HuH-7.5 (cell line): ENCODE results near the gene CCRL2.

ENCODE experiments used
- DNase-seq: peaks from one replicate; pipeline ENCODE4 v3.0.0; 2011; ENCODE audit warnings: low spot score

CCRL2 gene, protein sequence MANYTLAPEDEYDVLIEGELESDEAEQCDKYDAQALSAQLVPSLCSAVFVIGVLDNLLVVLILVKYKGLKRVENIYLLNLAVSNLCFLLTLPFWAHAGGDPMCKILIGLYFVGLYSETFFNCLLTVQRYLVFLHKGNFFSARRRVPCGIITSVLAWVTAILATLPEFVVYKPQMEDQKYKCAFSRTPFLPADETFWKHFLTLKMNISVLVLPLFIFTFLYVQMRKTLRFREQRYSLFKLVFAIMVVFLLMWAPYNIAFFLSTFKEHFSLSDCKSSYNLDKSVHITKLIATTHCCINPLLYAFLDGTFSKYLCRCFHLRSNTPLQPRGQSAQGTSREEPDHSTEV

DNA sequence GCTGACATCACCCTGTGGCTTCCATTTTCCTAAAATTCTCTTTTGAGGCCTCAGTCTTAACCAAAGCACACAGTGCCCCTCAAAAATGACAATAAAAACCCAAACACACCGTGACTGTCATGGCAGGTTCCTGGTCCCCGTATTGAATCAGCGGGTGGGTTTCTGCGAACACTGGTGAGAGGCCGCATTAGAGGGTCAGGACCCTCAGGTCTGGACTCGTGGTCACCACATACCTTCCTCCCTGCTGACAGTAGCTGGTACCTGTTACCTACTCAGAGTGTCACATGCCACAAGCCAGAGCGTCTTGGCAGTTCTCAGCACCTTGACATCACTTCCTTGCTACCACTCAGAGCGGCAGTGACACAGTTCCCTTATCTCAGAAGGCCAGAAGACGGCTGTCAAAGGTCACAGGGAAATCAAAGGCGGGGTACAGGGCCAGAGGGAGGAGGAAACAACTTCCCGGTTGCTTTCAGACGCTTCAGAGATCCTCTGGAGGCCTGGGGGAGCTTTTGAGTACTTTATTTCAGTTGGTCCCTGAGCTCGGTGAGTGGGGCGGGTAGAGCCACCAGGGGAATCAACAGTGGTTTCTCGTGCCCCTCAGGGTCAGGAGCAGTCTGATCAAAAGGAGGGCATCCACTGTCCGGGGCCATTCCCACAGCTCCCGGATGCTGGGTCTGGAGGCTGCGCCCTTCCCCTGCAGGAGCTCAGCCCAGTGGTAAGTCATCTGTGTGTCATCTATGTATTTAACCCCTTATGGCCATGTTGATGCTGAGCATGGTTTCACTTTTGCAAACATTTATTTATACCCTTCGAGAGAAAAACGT, at the start of gene CCRL2, which contains the start of gene CCR5AS:
Gene CCRL2, plus strand, starts transcription at position 472 of the 824 bp plus-strand sequence. CDS start 821 bp downstream, outside the sequence.
Gene CCR5AS, minus strand, starts transcription at position 279 of the 824 bp plus-strand sequence.
- no peak for DNase-seq

DNA sequence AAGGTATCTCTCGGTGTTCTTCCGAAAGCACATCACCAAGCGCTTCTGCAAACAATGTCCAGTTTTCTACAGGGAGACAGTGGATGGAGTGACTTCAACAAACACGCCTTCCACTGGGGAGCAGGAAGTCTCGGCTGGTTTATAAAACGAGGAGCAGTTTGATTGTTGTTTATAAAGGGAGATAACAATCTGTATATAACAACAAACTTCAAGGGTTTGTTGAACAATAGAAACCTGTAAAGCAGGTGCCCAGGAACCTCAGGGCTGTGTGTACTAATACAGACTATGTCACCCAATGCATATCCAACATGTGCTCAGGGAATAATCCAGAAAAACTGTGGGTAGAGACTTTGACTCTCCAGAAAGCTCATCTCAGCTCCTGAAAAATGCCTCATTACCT, 48.6 kb upstream of the CCRL2 start:
- no peak for DNase-seq

DNA sequence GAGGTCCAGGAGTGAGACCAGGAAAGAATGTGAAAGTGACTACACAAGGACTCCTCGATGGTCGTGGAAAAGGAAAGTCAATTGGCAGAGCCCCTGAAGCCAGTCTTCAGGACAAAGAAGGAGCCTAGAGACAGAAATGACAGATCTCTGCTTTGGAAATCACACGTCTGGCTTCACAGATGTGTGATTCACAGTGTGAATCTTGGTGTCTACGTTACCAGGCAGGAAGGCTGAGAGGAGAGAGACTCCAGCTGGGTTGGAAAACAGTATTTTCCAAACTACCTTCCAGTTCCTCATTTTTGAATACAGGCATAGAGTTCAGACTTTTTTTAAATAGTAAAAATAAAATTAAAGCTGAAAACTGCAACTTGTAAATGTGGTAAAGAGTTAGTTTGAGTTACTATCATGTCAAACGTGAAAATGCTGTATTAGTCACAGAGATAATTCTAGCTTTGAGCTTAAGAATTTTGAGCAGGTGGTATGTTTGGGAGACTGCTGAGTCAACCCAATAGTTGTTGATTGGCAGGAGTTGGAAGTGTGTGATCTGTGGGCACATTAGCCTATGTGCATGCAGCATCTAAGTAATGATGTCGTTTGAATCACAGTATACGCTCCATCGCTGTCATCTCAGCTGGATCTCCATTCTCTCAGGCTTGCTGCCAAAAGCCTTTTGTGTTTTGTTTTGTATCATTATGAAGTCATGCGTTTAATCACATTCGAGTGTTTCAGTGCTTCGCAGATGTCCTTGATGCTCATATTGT, 47.1 kb upstream of the CCRL2 start:
- no peak for DNase-seq

DNA sequence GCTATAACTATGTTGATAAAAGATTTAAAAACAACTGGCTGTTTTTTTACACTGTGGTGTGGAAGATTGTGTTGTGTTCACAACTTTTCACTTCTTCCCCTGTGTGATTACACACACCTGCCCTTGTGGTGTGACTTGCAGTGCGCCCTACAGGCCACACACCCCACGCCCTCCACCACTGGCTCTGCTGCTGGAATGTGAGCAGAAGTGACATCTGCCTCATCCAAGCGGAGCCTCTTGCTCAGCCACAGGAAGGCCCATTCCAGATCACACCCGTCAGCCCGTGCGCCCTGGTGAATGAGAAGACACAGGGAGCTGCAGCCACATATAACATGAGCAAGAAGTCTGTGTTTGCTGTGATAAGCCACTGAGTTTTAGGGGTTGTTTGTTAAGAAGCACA, 46.2 kb upstream of the CCRL2 start:
- DNase-seq, result no peak

DNA sequence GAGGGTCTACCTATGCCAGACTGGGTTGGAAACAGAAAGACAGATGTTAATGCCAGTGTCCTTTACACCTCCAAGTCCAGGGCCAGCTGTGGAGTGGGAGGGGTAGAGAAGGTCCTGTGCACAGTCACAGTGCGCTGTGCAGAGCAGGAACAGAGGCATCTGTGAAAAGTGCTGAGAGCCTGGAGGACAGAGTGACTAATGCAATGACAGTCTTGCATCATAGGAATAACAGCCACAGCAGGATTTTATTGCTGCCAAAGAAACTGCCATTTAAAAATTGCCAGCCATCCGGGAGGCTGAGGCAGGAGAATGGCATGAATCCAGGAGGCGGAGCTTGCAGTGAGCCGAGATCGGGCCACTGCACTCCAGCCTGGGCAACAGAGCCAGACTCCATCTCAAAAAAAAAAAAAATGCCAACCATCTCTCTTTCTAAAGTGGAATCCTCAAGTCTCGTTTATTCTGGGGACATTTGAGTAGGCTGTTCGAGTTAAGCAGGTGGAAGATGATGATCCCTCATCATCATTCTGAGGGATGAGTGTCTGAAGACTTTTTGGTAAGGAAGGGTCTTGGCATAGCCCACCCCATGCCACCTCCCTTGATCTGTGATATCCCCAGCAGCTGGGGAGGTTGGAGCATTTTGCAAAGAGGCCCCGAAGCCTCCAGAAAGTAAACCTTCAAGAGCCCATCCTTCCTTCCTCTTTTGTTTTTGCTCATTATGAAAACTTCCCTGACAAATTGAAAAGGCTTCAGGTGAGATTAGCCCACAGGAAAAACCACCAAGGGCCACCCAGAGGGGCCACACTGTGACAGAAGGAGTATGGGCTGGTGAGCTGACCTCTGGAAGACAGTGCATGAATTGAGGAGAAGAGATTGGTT, 45.4 kb upstream of the CCRL2 start:
- no peak for DNase-seq

DNA sequence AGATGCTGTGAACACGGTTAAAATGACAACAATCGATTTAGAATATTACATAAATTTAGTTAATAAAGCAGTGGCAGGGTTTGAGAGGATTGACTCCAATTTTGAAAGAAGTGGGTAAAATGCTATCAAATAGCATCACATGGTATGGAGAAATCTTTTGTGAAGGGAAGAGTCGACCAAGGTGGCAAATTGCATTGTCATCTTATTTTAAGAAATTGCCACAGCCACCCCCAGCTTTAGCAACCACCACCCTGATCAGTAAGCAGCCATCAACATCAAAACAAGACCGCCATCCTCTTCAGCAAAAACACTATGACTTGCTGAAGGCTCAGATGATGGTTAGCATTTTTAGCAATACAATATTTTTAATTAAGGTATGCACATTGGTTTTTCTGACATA, 42.0 kb upstream of the CCRL2 start:
- DNase-seq, result no peak

DNA sequence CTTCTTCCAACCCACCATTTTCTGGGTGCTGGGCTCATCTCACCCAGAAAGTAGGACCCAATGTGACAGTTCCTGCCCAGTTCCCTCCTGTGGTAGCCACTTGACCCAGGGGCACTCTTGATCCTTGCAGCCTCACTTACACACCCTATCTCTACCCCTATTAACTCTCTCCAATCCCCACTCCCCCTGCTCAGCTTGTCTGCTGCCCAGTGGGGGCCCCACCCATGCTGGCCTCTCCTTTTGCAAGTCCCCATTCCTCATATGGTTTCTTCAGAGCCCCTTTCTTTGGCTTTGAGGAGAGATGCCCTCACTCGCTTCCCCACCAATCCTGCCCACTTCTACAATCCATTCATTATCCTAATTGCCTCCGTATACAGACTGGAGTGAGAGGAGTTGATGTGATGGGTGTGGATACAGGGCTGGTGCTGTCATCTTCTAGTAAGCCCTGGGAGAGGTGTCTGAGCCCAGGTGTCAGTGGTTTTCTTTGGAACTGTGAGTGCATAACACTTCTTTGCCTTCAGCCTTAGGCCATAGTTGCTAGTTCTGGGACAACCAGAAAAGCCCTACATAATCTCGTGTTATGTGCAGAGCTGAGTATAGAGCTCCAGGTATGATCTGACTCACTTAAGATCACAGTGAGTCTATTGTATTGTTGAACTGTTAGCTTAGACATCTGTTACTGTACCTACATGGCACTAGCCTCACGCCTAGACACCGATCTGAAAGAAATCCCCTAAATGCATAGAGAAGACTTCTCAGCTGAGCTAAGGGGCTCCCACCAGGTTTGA, 41.1 kb upstream of the CCRL2 start:
- no peak for DNase-seq

DNA sequence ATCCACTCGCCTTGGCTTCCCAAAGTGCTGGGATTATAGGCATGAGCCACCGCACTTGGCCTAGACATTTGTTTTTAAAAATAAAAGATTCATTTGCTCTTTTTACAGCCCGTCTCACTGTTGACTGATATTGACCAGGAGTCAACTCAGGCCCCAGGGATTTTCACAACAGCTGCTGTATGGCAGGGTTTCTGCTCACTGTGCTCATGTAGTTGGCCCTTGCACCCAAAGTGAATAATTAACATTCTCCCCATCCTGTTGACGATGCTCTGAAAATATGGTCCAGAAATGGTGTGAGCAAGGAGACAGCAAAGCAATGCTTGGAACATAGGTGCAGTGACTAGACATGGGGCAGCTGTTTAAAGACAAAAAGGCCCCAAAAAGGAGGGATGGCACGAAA, 39.2 kb upstream of the CCRL2 start:
- DNase-seq, result peak; percentile 61

DNA sequence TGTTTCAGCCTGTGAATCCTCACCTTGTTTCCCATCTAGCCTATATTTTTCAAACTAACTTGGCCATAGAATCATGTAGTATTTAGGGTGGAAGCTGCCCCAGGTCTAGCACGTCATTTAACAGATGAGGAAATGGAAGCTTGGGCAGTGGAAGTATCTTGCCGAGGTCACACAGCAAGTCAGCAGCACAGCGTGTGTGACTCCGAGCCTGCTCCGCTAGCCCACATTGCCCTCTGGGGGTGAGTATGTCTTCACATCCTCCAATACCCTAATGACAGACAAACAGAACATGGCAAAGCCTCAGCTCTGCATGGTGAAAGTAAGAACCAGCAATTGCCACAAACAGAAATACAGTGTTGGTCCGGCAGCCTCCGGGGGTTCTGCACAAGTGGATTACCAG, 38.5 kb upstream of the CCRL2 start:
- peak; percentile 33 for DNase-seq

DNA sequence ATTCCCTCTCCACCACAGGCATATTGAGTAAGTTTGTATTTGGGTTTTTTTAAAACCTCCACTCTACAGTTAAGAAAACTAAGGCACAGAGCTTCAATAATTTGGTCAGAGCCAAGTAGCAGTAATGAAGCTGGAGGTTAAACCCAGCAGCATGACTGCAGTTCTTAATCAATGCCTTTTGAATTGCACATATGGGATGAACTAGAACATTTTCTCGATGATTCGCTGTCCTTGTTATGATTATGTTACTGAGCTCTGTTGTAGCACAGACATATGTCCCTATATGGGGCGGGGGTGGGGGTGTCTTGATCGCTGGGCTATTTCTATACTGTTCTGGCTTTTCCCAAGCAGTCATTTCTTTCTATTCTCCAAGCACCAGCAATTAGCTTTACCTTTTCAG, 37.9 kb upstream of the CCRL2 start:
- DNase-seq, result no peak

DNA sequence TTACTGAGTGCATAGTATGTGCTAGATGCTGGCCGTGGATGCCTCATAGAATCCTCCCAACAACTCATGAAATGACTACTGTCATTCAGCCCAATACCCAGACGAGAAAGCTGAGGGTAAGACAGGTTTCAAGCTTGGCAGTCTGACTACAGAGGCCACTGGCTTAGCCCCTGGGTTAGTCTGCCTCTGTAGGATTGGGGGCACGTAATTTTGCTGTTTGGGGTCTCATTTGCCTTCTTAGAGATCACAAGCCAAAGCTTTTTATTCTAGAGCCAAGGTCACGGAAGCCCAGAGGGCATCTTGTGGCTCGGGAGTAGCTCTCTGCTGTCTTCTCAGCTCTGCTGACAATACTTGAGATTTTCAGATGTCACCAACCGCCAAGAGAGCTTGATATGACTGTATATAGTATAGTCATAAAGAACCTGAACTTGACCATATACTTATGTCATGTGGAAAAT, 37.4 kb upstream of the CCRL2 start:
- DNase-seq, result no peak

DNA sequence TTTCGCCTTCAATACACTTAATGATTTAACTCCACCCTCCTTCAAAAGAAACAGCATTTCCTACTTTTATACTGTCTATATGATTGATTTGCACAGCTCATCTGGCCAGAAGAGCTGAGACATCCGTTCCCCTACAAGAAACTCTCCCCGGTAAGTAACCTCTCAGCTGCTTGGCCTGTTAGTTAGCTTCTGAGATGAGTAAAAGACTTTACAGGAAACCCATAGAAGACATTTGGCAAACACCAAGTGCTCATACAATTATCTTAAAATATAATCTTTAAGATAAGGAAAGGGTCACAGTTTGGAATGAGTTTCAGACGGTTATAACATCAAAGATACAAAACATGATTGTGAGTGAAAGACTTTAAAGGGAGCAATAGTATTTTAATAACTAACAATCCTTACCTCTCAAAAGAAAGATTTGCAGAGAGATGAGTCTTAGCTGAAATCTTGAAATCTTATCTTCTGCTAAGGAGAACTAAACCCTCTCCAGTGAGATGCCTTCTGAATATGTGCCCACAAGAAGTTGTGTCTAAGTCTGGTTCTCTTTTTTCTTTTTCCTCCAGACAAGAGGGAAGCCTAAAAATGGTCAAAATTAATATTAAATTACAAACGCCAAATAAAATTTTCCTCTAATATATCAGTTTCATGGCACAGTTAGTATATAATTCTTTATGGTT, 36.1 kb upstream of the CCRL2 start, which contains the start of gene CCR5:
Gene CCR5, plus strand, starts transcription at position 108 of the 680 bp plus-strand sequence. CDS start 1,957 bp downstream, outside the sequence.
- no peak for DNase-seq

DNA sequence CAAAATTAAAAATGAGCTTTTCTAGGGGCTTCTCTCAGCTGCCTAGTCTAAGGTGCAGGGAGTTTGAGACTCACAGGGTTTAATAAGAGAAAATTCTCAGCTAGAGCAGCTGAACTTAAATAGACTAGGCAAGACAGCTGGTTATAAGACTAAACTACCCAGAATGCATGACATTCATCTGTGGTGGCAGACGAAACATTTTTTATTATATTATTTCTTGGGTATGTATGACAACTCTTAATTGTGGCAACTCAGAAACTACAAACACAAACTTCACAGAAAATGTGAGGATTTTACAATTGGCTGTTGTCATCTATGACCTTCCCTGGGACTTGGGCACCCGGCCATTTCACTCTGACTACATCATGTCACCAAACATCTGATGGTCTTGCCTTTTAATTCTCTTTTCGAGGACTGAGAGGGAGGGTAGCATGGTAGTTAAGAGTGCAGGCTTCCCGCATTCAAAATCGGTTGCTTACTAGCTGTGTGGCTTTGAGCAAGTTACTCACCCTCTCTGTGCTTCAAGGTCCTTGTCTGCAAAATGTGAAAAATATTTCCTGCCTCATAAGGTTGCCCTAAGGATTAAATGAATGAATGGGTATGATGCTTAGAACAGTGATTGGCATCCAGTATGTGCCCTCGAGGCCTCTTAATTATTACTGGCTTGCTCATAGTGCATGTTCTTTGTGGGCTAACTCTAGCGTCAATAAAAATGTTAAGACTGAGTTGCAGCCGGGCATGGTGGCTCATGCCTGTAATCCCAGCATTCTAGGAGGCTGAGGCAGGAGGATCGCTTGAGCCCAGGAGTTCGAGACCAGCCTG, 35.3 kb upstream of the CCRL2 start:
- DNase-seq, result no peak

DNA sequence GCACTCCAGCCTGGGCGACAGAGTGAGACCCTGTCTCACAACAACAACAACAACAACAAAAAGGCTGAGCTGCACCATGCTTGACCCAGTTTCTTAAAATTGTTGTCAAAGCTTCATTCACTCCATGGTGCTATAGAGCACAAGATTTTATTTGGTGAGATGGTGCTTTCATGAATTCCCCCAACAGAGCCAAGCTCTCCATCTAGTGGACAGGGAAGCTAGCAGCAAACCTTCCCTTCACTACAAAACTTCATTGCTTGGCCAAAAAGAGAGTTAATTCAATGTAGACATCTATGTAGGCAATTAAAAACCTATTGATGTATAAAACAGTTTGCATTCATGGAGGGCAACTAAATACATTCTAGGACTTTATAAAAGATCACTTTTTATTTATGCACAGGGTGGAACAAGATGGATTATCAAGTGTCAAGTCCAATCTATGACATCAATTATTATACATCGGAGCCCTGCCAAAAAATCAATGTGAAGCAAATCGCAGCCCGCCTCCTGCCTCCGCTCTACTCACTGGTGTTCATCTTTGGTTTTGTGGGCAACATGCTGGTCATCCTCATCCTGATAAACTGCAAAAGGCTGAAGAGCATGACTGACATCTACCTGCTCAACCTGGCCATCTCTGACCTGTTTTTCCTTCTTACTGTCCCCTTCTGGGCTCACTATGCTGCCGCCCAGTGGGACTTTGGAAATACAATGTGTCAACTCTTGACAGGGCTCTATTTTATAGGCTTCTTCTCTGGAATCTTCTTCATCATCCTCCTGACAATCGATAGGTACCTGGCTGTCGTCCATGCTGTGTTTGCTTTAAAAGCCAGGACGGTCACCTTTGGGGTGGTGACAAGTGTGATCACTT, 34.3 kb upstream of the CCRL2 start:
- no peak for DNase-seq

DNA sequence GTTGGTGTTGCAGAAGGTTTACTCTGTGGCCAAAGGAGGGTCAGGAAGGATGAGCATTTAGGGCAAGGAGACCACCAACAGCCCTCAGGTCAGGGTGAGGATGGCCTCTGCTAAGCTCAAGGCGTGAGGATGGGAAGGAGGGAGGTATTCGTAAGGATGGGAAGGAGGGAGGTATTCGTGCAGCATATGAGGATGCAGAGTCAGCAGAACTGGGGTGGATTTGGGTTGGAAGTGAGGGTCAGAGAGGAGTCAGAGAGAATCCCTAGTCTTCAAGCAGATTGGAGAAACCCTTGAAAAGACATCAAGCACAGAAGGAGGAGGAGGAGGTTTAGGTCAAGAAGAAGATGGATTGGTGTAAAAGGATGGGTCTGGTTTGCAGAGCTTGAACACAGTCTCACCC, 32.3 kb upstream of the CCRL2 start:
- no peak for DNase-seq

DNA sequence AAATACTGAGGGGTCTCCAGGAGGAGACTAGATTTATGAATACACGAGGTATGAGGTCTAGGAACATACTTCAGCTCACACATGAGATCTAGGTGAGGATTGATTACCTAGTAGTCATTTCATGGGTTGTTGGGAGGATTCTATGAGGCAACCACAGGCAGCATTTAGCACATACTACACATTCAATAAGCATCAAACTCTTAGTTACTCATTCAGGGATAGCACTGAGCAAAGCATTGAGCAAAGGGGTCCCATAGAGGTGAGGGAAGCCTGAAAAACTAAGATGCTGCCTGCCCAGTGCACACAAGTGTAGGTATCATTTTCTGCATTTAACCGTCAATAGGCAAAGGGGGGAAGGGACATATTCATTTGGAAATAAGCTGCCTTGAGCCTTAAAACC, 31.8 kb upstream of the CCRL2 start:
- DNase-seq, result no peak

DNA sequence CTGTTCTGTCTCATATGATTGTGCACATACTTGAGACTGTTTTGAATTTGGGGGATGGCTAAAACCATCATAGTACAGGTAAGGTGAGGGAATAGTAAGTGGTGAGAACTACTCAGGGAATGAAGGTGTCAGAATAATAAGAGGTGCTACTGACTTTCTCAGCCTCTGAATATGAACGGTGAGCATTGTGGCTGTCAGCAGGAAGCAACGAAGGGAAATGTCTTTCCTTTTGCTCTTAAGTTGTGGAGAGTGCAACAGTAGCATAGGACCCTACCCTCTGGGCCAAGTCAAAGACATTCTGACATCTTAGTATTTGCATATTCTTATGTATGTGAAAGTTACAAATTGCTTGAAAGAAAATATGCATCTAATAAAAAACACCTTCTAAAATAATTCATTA, 31.2 kb upstream of the CCRL2 start:
- DNase-seq, result no peak

DNA sequence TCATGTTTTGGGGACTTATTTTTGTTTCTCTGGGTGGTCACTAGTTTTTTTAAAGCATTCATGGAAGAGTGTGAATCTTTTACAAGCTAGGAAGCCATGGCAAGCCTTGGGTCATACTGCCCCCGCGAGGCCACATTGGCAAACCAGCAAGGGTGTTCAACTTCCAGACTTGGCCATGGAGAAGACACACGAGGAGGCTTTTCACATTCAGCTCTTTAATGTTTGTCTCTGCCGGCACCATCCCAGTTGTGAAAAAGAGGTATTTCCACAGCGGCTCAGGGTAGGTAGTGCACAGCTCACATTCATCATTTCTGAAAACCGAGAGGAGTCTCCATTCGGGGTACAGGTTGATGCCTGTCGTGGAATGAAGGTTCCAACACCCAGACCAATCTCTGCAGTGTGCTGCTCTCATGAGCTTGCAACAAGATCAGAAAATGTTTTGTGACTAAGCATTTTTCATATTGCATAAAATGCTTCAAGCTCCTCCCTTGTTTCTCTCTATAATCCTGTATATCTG, 28.6 kb upstream of the CCRL2 start:
- no peak for DNase-seq
